GM19351 (cell line): Measurements from ENCODE around the gene EML1.

Experiments used
- ATAC-seq: cut with Tn5 transposase; IDR thresholded peaks from one replicate; pipeline ENCODE4 v1.9.1; 2021; ENCODE audit warnings: mild to moderate bottlenecking, moderate library complexity; ENCODE audit not compliant: unreplicated experiment

Gene EML1

DNA sequence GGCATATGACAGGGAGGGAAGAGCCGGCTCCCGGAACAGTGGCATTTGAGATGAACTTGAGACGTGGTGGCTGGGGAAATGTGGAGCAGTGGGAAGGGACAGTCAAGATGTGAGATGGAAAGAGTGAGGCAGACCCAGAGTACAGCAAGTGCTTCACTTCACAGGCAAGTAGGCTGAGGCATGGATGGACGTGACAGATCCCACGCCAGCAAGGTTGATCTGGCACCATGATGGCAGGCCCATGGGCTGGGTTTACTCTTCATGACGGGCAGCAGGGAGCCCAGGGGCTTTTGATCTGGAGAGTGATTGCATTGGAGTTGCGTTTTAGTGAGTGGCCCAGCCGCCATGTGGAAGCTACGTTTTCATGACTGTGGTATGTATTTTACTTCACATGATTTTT, 17.9 kb upstream of the EML1 start:
- no peak for ATAC-seq

- no peak for ATAC-seq
These were observed 15.3 kb upstream of the EML1 start for GRCh38 chr14:99777951-99778350.

DNA sequence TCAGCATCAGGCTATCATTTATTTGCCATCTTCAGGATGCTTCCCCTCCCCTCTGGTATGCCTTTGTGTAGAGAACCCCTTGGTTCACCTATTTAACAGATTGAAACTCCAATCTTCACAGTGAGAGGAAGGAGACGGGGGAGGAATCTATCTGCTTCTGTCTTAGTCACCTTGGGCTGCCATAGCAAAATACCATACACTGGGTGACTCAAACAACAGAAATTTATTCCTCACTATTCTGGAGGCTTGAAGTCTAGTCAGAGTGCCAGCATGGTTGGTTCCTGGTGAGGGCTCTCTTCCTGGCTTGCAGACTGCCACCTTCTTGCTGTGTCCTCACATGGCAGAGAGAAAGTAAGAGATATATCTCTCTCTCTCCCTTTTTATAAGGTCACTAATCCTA, 13.5 kb upstream of the EML1 start:
- no peak for ATAC-seq

DNA sequence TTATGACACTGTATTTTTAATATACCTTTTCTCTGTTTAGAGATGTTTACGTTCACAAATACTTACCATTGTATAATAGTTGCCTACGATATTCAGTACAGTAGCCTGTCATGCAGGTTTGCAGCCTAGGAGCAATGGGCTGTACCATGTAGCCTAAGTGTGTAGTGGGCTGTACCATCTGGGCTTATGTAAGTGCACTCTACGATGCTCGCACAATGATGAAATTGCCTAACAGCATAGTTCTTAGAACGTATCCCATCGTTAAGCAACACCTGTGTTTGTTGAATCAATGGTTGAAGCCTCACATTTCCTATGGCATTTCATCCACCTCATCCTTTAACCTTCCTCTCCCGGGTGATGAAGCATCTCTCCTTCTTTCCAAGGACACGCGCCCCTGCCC, 12.5 kb upstream of the EML1 start:
- ATAC-seq: no peak

GRCh38 chr14:99781091-99781490, 12.1 kb upstream of the EML1 start:
- ATAC-seq: no peak

DNA sequence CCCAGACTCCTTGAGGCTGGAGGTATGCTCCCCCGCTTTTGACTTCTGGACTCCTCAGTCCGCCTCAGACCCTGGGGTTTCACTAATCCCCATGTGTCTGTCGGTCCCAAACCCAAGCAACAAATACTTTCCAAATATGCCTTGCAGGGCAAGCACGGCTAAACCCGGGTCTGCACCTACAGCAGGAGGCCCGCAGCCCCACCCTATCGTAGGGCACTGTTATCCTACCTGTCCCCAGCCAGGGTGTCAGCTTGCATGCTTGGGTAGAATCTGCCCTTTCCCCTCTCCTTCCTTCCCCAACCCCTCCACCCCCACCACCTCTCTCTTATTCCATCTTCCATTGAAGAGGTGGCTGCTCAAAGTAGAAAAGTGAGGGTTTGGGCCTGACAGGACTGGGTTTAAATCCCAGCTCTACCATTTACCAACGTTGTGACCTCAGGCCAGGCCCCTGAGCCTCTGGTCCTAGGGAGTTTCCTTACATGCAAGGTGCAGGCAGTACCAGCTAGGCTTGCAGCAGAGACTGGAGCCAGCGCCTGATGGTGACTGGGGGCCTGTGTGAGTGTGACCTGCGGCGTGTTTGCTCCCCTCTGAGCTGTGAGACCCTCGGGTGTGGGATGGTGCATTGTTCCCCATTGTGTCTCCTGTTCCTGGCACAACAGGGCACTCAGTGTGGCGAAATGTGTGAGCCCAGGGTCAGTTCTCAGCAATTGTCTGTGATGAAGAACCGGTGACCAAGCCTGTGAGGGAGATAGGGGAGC, 11.2 kb upstream of the EML1 start:
- ATAC-seq: no peak

DNA sequence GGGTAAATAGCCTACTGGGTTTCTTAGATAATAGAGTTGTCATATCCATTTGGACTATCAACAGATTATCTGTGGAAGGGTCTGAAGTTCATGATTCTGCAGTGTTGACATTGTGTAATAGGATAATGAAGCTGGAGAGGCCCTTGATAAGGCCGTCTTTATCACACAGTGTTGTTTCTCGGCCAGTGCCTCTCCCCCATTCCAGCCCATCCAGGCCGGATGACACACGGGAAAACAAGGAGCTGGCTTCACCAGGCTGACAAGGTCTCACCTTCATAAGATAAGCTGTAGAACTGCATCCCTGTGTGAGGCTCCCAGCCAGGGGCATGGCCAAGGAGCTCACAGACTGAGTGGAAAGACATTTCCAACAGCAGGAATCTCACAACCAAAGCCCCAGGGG, 8.7 kb upstream of the EML1 start:
- ATAC-seq: no peak

- no peak for ATAC-seq
These were observed 7.8 kb upstream of the EML1 start for GRCh38 chr14:99785426-99785825.

- ATAC-seq: no peak
These were observed 6.7 kb upstream of the EML1 start for GRCh38 chr14:99786511-99786989.

GRCh38 chr14:99788713-99789112, 4.5 kb upstream of the EML1 start:
- ATAC-seq: no peak

- ATAC-seq: peak; percentile 33
These were observed 3.6 kb upstream of the EML1 start for GRCh38 chr14:99789581-99789980.

DNA sequence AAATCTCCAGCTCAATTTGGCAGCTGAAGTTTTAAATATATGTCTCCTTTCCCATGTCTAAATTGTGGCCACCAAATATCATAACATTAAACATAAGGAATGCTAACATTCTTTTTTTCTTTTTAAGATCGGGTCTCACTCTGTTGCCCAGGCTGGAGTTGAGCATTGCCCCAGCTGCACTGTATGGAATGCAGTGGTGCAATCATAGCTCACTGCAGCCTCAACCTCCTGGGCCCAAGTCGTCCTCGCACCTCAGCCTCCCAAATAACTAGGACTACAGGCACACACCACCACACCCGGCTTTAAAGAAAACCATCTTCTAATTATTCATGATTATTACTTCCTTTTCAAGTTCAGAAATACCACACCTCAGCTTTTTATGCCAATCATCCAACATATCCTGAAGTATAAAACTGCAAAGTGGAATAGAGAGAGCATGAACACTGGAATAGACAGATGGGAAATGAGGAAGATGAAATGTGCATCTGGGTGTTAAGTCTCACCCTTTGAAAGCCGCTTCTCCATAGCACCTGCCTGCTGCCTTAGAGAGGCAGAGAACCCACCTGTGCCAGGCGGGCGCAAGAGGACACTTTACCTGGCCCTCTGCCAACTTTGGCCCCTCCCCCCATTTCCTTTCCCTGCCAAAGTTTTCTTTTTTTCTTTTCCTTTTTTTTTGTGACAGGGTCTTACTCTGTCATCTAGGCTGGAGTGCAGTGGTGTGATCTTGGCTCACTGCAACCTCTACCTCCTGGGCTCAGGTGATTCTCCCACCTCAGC, 2.8 kb upstream of the EML1 start:
- ATAC-seq: no peak

- no peak for ATAC-seq
These were observed 2.2 kb upstream of the EML1 start for GRCh38 chr14:99790978-99791376.

GRCh38 chr14:99791476-99792209, 1.6 kb upstream of the EML1 start:
- ATAC-seq: no peak

- ATAC-seq: no peak
These were observed 1.0 kb upstream of the EML1 start for GRCh38 chr14:99792210-99792535.

GRCh38 chr14:99792551-99793212, 531 bp upstream of the EML1 start:
- ATAC-seq: no peak

DNA sequence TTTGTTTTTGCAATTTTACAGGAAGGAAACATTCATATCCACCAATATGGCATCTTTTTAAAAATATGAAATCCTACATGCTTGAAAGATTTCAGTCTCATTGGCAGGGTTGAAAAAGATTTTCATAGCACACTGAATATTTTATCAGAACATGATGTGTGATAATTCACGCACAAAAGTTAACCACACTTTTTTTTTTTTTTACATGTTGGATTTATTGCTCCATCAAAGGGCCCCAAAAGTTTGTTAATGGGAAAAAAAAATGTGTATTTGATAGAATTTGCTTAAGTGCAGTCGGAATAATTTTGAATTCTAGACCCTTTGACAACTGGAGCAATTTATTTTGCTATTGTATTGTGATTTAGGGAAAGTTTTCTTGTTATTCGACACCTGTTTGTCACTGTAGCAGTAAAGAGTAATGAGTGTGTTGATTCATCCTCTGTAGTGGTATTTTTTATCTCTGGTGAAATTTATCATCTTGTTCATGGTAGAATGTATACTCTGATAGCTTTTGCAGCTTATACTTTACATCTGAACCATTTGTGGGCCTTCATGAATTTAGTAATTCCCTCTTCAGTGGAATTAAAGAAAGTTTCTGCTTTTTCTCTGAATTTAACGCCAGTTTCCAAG, 1.1 kb downstream of the EML1 start:
- ATAC-seq: no peak

DNA sequence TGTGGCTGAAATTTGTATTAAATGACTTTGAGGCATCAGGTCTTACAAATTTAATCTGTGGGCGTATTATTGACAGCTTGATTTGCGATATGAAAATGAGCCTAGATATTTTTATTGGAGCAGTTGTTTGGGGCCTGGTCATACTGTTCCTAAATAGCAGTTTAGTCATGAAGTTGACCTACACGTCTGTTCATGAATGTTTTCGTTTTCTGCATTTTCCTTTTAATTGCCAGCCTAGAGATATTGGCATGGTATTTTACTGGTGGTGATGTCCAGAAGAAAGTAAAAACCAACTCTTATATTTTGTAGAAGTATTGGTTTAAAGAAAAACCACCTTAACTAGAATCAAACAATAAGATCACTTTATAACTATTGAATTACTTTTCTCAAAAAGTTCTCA, 1.8 kb downstream of the EML1 start:
- no peak for ATAC-seq

- ATAC-seq: no peak
These were observed 4.0 kb downstream of the EML1 start for GRCh38 chr14:99797231-99797630.

DNA sequence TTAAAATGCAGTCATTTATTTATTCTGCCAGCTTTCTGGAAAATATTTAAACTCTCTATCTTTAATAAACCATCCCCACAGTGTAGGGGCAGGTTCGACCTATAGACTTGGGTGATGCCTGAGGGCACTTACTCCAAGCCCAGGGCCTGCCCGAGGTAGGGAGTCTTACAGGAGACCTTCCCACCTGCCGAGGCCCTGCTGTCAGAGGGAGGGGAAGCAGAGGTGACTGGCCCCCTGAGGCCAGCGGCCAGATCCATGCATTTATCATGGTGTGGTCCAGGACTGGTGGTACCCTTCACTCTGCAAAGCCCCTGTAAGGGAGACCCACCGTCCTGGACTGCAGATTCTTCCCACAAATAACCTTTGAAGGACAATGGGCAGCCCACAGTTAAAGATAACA, 7.6 kb downstream of the EML1 start:
- no peak for ATAC-seq
